RWPE2 (cell line): ENCODE measurements around the gene TRERF1.

Experiments
- ATAC-seq: fragments of 200-7000 bp; cut with Tn5 transposase; 3 replicates; pipeline ENCODE4 v1.9.1; 2021; ENCODE audit warnings: low read depth
- DNase-seq: peaks from one replicate; pipeline ENCODE4 v3.0.0-alpha.2; 2020; ENCODE audit warnings: low spot score
- H3K27ac ChIP-seq: fragments of 450-650 bp; 2 replicates; pipeline ENCODE4 v1.5.1; 2017; ENCODE audit warnings: mild to moderate bottlenecking; ENCODE audit not compliant: poor library complexity, severe bottlenecking
- H3K27me3 ChIP-seq: fragments of 250-450 bp; sonication (Bioruptor Pico); 2 replicates; pipeline ENCODE4 v1.5.1; 2021; ENCODE audit warnings: mild to moderate bottlenecking, moderate library complexity; ENCODE audit not compliant: insufficient read depth, poor library complexity, severe bottlenecking
- H3K36me3 ChIP-seq: fragments of 250-450 bp; sonication (Bioruptor Pico); 2 replicates; pipeline ENCODE4 v1.5.1; 2020; ENCODE audit warnings: low read depth, mild to moderate bottlenecking, moderate library complexity
- H3K4me1 ChIP-seq: fragments of 250-450 bp; sonication (Bioruptor Pico); 2 replicates; pipeline ENCODE4 v1.5.1; 2021; ENCODE audit warnings: mild to moderate bottlenecking, moderate library complexity; ENCODE audit not compliant: insufficient read depth, poor library complexity, severe bottlenecking
- H3K4me3 ChIP-seq: fragments of 250-450 bp; sonication (Bioruptor Pico); 2 replicates; pipeline ENCODE4 v1.5.1; 2021; ENCODE audit warnings: mild to moderate bottlenecking, moderate library complexity; ENCODE audit not compliant: severe bottlenecking
- H3K9me3 ChIP-seq: fragments of 250-450 bp; sonication (Bioruptor Pico); 2 replicates; pipeline ENCODE4 v1.5.1; 2021; ENCODE audit warnings: mild to moderate bottlenecking, moderate library complexity; ENCODE audit not compliant: severe bottlenecking
- TF ChIP-seq, protein P1 (sequence below): fragments of 450-650 bp; IDR thresholded peaks from one replicate; pipeline ENCODE4 v1.5.1; 2017; ENCODE audit warnings: mild to moderate bottlenecking, moderate library complexity; ENCODE audit not compliant: poor library complexity, severe bottlenecking

Gene TRERF1

GRCh38 chr6:42185597-42185996, 266.1 kb downstream of the TRERF1 start:
- DNase-seq (no peak), ATAC-seq (no peak)
- Histone ChIP-seq H3K36me3 (no peaks in the 10 kb centered on the region), H3K4me1 (no peaks in the 10 kb centered on the region), H3K27me3 (no peaks in the 10 kb centered on the region), H3K27ac (no peak overlapping the region), H3K4me3 (no peak overlapping the region), H3K9me3 (no peaks in the 10 kb centered on the region)
- TF ChIP-seq, protein P1, sequence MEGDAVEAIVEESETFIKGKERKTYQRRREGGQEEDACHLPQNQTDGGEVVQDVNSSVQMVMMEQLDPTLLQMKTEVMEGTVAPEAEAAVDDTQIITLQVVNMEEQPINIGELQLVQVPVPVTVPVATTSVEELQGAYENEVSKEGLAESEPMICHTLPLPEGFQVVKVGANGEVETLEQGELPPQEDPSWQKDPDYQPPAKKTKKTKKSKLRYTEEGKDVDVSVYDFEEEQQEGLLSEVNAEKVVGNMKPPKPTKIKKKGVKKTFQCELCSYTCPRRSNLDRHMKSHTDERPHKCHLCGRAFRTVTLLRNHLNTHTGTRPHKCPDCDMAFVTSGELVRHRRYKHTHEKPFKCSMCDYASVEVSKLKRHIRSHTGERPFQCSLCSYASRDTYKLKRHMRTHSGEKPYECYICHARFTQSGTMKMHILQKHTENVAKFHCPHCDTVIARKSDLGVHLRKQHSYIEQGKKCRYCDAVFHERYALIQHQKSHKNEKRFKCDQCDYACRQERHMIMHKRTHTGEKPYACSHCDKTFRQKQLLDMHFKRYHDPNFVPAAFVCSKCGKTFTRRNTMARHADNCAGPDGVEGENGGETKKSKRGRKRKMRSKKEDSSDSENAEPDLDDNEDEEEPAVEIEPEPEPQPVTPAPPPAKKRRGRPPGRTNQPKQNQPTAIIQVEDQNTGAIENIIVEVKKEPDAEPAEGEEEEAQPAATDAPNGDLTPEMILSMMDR: no peak

GRCh38 chr6:42184475-42184874, 267.3 kb downstream of the TRERF1 start:
- TF ChIP-seq, protein P1: no peak

GRCh38 chr6:42182101-42182500, 269.6 kb downstream of the TRERF1 start:
- no peaks in the 10 kb centered on the region for H3K36me3 ChIP-seq
- no peaks in the 10 kb centered on the region for H3K27me3 ChIP-seq
- DNase-seq (no peak), ATAC-seq (no peak)
- no peak overlapping the region for H3K4me3 ChIP-seq
- peaks cover under 1% of the 10 kb centered on the region for H3K9me3 ChIP-seq
- TF ChIP-seq, protein P1: no peak
- no peak overlapping the region for H3K27ac ChIP-seq
- no peaks in the 10 kb centered on the region for H3K4me1 ChIP-seq

More at GRCh38 chr6:42184475-42184874, 267.3 kb downstream of the TRERF1 start:
- ATAC-seq (no peak), DNase-seq (no peak)
- no peaks in the 10 kb centered on the region for H3K36me3 ChIP-seq
- H3K4me3 ChIP-seq: no peak overlapping the region
- H3K4me1 ChIP-seq: no peaks in the 10 kb centered on the region
- no peaks in the 10 kb centered on the region for H3K27me3 ChIP-seq
- no peak overlapping the region for H3K27ac ChIP-seq
- no peaks in the 10 kb centered on the region for H3K9me3 ChIP-seq

DNA sequence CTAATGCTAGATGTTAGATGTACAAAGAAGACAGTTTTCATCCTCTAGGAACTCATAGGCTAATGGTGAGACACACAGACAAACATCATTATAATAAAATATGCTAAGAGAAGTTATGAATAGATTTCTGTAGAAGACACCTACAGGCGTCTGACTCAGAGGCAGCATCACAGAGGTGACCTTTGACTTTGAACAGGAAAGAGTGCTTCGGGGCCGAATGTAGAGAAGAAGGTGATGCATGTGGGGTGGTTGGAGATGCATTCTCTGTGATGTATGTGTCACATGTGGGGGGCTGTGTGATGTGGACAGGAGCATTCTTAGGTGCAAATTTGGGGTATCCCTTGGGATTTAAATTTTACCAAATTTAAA, 271.8 kb downstream of the TRERF1 start:
- Histone ChIP-seq H3K36me3 (no peaks in the 10 kb centered on the region), H3K4me3 (no peak overlapping the region), H3K27me3 (no peaks in the 10 kb centered on the region), H3K4me1 (no peaks in the 10 kb centered on the region), H3K9me3 (peaks cover 2% of the 10 kb centered on the region), H3K27ac (no peak overlapping the region)
- DNase-seq (no peak), ATAC-seq (peak; percentile 50; the same call in 2 of the 3 replicates)
- TF ChIP-seq, protein P1: no peak

DNA sequence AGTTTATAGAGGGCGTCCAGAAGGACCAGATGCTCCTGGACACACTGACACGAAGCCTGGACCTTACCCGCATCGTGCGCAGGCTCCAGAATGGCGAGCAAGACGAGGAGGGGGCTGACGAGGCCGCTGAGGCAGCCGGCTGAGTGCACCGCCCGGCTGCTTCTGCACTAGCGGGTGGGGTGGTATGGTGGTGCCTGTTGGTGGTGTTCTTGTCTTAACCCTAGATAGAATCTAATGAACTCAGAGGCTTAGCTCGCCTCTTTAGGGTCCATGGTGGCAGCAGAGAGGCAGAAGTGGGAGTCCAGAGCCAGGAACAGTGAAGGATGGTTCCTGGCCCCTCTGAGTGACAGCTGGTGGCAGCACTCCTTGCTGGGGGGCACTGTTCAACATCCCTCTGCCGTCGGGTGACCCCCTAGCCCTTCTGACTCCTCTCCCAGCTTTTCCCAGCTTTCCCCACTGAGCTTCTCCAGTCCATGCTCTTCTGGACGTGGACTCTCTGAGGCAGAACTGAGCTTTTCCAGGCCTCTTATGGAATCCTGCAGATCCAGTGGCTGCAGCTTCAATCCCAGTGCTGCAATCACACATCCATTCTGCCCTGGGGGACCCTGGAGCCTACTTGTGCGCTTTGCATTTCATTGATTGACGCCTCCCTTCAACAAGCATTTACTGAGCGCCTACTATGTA, 272.3 kb downstream of the TRERF1 start:
- no peaks in the 10 kb centered on the region for H3K4me1 ChIP-seq
- H3K4me3 ChIP-seq: no peak overlapping the region
- TF ChIP-seq, protein P1: no peak
- H3K9me3 ChIP-seq: peaks cover 2% of the 10 kb centered on the region
- H3K36me3 ChIP-seq: no peaks in the 10 kb centered on the region
- H3K27ac ChIP-seq: no peak overlapping the region
- no peak for ATAC-seq
- no peaks in the 10 kb centered on the region for H3K27me3 ChIP-seq
- no peak for DNase-seq
